HG03139 (cell line): Measurements from ENCODE around the gene KMT2A.

Source experiments
- ATAC-seq: cut with Tn5 transposase; IDR thresholded peaks from one replicate; pipeline ENCODE4 v1.9.1; 2021; ENCODE audit not compliant: unreplicated experiment

The KMT2A gene

GRCh38 chr11:118531597-118532084 lies 95.3 kb downstream of the KMT2A start:
- no peak for ATAC-seq

DNA sequence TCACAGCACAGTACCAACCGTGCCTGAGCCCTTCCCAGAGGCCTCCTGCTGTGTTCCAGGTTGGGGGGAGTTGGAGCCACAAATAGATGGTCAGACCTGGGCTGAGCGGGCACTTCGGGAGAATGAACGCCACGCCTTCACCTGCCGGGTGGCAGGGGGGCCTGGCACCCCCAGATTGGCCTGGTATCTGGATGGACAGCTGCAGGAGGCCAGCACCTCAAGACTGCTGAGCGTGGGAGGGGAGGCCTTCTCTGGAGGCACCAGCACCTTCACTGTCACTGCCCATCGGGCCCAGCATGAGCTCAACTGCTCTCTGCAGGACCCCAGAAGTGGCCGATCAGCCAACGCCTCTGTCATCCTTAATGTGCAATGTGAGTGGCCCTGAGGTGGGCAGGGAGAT lies 95.8 kb downstream of the KMT2A start:
- ATAC-seq: no peak

DNA sequence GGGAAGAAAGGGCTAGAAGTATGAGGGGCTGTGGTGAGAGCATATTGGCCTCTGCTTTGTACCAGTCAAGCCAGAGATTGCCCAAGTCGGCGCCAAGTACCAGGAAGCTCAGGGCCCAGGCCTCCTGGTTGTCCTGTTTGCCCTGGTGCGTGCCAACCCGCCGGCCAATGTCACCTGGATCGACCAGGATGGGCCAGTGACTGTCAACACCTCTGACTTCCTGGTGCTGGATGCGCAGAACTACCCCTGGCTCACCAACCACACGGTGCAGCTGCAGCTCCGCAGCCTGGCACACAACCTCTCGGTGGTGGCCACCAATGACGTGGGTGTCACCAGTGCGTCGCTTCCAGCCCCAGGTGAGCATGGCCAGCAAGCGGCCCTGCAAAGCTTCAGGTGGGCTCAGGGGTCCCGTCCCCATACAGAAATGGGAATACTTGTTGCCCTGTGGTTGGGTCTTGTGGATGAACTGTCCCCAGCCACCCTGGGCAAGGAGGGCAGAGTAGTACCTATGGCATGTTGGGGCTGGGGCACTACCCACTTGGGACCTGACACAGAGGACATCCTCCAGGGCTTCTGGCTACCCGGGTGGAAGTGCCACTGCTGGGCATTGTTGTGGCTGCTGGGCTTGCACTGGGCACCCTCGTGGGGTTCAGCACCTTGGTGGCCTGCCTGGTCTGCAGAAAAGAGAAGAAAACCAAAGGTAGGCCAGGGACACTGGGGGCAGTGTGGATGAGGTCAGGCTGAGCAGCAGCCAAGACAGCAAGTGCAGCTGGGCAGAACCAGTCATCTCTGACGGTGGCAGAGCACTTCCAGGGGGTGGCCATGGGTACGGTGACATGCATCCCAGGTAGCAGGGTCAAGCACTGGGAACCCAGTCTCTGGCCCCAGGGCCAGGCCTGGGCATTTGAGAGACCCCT lies 96.8 kb downstream of the KMT2A start:
- no peak for ATAC-seq

- ATAC-seq: no peak
Measured at GRCh38 chr11:118533769-118534729, 97.8 kb downstream of the KMT2A start.

DNA sequence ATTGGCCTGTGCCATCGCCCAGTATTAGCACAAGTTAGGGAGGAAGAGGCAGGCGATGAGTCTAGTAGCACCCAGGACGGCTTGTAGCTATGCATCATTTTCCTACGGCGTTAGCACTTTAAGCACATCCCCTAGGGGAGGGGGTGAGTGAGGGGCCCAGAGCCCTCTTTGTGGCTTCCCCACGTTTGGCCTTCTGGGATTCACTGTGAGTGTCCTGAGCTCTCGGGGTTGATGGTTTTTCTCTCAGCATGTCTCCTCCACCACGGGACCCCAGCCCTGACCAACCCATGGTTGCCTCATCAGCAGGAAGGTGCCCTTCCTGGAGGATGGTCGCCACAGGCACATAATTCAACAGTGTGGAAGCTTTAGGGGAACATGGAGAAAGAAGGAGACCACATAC lies 99.0 kb downstream of the KMT2A start:
- no peak for ATAC-seq

DNA sequence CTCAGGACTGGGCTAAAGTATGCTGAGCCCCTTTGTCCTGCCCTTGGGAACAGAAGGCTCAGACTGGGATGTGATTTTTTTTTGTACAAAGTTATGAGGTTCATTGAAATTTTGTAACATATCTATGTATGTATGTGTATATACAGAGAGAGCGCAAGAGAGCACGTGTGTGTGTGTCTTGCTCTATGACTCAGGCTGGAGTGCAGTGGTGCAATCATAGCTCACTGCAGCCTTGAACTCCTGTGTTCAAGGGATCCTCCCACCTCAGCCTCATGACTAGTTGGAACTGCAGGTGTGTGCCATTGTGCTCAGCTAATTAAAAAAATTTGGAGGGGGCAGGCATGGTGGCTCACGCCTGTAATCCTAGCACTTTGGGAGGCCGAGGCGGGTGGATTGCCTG lies 100.4 kb downstream of the KMT2A start:
- no peak for ATAC-seq

DNA sequence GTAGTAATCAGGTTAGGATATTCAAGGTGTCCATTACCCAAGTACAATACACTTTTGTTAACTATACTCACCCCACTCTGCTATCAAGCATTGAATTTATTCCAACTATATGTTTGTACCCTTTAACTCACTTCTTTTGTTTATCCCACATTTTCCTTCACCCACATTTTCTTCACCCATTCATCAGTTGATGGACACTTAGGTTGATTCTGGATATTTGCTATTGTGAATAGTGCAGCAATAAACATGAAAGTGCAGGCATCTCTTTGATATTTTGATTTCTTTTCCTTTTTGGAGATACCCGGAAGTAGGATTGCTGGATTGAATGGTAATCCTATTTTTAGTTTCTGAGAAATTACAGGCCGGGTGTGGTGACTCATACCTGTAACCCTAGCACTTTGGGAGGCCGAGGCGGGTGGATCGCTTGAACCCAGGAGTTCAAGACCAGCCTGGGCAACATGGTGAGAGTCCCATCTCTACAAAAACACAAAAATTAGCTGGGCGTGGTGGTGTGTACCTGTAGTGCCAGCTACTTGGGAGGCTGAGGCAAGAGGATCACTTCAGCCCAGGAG lies 101.2 kb downstream of the KMT2A start:
- ATAC-seq: no peak

DNA sequence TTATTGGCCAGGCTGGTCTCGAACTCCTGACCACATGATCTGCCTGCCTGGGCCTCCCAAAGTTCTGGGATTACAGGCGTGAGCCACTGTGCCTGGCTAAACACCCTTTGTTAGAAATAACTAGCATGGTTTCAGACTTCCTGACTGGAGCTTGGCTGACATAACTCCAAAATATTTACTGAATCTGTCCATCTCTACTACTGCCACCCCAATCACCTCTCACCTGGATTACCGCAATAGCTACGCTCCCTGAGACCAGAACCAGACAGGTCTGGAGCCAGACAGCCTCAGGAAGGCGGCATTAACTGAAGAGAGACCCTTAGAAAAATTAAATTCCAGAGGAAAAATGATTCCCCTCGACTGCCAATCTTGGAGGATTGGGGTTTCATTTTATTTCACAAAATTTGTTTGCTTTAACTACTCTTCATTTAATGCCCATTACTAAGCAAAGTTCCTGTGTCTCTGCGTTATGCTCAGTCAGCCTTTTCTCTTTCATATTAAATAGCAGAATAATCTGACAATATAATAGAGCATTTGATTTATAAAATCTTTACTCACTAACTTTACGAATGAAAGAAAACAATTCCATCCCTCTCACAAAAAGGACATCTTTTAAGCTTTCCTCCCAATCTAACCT lies 107.8 kb downstream of the KMT2A start:
- no peak for ATAC-seq

- ATAC-seq: no peak
Measured at GRCh38 chr11:118544647-118545010, 108.3 kb downstream of the KMT2A start.

DNA sequence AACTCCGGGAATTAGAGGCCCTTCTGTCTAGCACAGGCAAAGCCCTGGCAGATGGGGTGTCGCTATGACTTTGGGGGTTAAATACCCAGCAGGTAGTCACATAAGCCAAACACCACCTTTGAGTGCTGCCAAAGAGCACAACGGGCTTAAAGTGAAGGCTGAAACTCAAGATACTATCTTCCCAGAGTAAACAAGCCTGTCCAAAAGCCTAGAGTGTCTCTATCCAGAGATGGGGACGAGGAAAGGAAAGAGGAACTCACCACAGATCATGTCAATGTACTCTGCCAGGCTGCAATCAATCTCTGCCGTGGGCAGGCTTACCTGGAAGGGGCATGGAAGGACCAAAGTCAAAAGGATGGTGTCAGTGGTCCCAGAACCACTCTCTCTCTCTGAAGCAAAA lies 109.2 kb downstream of the KMT2A start:
- ATAC-seq: no peak

DNA sequence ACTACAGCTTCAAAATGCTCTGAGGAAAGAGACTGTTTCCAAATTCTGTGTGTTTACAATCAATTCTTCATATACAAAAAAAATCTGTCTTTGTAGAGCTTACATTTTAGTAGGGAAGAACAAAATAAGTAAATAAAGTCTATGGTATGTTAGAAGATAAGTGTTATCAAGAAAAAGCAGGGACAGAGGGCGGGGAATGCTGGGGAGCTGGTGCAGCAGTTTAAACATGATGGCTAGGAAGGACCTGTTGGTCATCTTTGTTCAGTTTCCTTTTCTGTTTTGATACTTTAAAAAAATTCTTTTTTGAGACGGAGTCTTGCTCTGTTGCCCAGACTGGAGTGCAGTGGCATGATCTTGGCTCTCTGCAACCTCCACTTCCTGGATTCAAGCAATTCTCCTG lies 110.8 kb downstream of the KMT2A start:
- ATAC-seq: no peak

GRCh38 chr11:118552341-118552740 lies 116.0 kb downstream of the KMT2A start:
- ATAC-seq: no peak

DNA sequence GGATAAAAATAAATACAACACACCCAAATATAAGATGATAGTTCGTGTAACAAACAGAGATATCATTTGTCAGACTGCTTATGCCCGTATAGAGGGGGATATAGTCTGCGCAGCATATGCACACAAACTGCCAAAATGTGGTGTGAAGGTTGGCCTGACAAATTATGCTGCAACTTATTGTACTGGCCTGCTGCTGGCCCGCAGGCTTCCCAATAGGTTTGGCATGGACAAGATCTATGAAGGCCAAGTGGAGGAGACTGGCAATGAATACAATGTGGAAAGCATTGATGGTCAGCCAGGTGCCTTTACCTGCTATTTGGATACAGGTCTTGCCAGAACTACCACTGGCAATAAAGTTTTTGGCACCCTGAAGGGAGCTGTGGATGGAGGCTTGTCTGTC lies 124.5 kb downstream of the KMT2A start:
- ATAC-seq: no peak

GRCh38 chr11:118565051-118565450 lies 128.8 kb downstream of the KMT2A start:
- no peak for ATAC-seq

- ATAC-seq: no peak
Measured at GRCh38 chr11:118569670-118570069, 133.4 kb downstream of the KMT2A start.

- no peak for ATAC-seq
Measured at GRCh38 chr11:118570787-118571186, 134.5 kb downstream of the KMT2A start.

DNA sequence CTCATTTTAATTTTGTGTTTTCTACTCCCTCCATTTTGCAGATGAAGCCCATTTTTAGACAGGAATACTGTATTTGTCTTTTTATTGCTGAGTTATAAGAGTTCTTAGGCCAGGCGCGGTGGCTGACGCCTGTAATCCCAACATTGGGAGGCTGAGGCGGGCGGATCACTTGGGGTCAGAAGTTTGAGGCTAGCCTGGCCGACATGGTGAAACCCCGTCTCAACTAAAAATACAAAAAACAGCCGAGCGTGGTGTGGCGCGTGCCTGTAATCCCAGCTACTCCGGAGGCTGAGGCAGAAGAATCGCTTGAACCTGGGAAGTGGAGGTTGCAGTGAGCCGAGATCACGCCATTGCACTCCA lies 135.4 kb downstream of the KMT2A start:
- ATAC-seq: peak; percentile 6

- peak; percentile 55 for ATAC-seq
Measured at GRCh38 chr11:118572061-118572980, 136.0 kb downstream of the KMT2A start, which contains the start of gene ARCN1. Gene ARCN1 (plus strand): TSS chr11:118572409. CDS start chr11:118572548, 139 bp downstream.

- ATAC-seq: peak; percentile 27
Measured at GRCh38 chr11:118572981-118573550, 136.8 kb downstream of the KMT2A start.
